M059J (cell line): Measurements from ENCODE around the gene TMEM121. TPM values are rescaled to one million over a fixed set of nuclear protein-coding genes. Genes with fewer than 3 reads are reported as not detected.

ENCODE experiments used
- DNase-seq: peaks from one replicate; pipeline ENCODE4 v3.0.0-alpha.2; 2012; ENCODE audit warnings: low read depth
- total RNA-seq: library from RNA; depleted of rRNA; stranded (reverse); fragments of >200 nt; shearing (Covaris generic); gene quantifications from 2 replicates; pipeline ENCODE4 v1.2.3, GENCODE V29; 2014

TMEM121 gene
- total RNA-seq, 1 experiment from 2014 or later: 5.4 TPM

GRCh38 chr14:105487449-105487985 lies 38.9 kb upstream of the TMEM121 start:
- no peak for DNase-seq

DNA sequence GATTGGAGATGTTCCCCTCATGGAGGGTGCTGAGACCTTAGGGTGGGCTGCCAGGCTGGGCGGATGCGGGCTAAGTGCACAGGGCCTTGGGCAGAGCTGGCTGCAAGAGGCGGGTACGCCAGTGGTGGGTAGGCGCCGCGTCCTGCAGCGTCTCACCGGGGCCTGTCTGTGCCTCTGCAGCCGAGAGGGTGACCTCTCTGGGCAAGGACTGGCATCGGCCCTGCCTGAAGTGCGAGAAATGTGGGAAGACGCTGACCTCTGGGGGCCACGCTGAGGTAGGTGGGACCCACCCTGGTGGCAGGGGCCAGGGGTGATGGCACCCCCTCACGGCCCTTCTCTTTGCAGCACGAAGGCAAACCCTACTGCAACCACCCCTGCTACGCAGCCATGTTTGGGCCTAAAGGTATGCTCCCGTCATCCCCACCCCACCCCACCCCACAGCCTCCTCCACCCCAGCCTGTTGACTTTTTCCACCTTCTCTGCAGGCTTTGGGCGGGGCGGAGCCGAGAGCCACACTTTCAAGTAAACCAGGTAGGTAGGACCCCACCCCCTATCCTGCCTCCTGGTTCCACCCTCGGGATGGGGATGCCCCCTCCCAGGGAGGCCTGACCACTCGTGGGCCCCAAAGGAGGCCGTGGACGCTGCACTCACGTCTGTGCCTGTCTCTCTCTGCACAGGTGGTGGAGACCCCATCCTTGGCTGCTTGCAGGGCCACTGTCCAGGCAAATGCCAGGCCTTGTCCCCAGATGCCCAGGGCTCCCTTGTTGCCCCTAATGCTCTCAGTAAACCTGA lies 38.2 kb upstream of the TMEM121 start:
- no peak for DNase-seq

DNA sequence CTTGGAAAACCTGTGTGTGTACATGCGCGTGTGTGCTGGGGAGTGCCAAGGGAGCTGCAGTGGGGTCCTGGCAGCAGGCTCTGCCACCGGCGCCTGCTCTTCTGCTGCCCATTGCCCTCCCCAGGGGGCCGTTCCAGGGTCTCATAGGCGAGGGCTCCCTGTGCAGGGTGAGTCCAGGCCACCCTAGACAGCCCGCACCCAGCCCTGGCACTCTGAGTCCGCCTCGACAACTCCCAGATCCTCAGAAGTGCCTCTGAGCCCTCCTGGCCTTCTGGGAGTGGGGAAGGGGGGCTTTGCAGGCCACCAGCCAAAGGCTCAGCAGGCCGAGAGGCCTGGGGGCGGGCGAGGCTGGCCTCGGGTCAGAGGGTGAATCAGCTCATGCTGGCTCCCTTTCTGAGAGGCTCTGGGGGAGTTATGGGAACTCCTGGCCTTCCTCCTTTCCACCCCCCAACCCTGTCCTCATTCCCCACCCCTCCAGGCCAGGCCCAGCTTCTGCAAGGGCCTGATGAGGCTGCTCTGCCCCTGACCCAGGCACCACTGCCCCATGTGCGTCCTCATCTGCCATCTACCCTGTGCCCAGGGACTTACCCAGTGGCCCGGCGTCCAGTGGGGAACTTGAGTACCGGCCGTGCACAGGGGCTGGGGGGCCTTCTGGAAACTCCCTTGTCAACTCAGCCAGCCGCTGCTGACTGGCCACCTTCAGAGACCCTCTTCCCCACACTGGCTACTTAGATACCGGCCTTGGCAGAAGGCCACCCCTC lies 37.4 kb upstream of the TMEM121 start:
- DNase-seq: no peak

GRCh38 chr14:105489542-105490266 lies 36.7 kb upstream of the TMEM121 start:
- peak; percentile 82 for DNase-seq

- DNase-seq: no peak
Measured at GRCh38 chr14:105490267-105490571, 36.2 kb upstream of the TMEM121 start.

GRCh38 chr14:105490572-105491365 lies 35.6 kb upstream of the TMEM121 start, which contains the start of gene TEDC1:
TSS of gene TEDC1 (plus strand) at chr14:105491246. CDS start at chr14:105491376, 130 bp downstream.
- DNase-seq: peak; percentile 99

DNA sequence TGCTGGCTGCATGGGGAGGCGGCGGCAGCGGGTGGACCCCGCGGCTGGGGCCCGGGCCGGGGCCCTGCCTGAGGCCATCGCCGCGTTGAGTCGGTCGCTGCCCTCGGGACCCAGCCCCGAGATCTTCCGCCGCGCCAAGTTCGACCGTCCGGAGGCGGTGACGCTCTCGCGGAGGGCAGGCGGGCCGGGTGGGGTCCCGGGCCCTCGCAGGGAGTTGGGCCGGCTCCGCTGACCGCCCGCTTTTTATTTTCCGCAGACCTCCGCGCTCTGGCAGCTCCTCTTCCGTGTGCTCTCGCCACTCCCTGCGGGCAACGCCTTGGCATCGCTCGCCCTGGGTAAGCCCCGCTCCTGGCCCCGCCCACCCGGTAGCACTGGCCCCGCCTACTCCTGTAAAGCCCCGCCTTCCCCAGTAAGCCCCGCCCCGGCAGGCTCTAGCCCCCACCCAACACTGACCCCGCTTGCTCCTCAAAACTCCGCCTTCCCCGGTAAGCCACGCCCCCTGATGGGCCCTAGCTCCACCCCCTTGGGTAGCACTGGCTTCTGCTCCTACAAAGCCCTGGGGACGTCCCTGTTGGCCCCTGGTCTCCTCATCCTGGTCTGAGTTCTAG lies 34.9 kb upstream of the TMEM121 start:
- peak; percentile 35 for DNase-seq

DNA sequence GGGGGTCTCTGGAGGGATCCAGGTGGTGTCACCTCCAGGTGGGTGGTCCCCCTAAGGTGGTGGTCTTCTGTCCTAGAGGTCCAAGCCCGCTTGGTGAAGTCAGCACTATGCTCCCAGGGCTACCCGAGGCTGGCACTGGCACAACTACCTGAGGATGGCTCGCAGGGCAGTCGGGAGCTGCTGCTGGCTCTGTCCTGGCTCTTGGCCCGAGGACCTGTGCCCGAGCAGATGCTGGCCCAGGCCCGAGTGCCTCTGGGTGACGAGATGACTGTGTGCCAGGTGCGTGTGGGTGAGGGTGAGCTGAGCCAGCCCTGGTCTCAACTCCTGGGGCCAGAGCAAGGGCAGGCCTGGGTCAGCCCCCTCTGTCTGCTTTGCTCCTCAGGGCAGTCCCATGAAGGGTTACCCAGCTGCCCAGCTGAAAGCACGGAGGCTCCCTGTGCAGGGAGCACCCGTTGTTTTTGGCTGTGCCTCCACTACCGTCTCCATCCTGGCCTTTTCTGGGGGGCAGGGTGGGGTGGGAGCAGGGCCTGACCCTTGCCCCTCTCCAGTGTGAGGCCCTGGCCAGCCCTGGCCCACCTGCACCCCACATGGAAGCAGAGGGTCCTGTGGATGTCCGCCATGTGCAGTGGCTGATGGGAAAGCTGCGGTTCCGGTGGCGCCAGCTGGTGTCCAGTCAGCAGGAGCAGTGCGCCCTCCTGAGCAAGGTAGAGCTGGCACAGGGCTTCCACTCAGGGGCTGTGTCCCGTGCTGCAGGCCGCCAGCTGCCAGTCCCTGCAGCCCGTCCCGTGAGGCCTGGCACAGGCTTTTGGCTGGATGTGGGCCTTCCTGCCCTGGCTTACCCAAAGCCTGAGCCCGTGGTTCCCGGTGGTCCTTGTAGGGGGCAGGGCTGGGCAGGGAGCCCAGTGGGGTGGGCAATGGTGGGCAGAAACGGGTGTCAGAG lies 34.1 kb upstream of the TMEM121 start:
- DNase-seq: no peak

DNA sequence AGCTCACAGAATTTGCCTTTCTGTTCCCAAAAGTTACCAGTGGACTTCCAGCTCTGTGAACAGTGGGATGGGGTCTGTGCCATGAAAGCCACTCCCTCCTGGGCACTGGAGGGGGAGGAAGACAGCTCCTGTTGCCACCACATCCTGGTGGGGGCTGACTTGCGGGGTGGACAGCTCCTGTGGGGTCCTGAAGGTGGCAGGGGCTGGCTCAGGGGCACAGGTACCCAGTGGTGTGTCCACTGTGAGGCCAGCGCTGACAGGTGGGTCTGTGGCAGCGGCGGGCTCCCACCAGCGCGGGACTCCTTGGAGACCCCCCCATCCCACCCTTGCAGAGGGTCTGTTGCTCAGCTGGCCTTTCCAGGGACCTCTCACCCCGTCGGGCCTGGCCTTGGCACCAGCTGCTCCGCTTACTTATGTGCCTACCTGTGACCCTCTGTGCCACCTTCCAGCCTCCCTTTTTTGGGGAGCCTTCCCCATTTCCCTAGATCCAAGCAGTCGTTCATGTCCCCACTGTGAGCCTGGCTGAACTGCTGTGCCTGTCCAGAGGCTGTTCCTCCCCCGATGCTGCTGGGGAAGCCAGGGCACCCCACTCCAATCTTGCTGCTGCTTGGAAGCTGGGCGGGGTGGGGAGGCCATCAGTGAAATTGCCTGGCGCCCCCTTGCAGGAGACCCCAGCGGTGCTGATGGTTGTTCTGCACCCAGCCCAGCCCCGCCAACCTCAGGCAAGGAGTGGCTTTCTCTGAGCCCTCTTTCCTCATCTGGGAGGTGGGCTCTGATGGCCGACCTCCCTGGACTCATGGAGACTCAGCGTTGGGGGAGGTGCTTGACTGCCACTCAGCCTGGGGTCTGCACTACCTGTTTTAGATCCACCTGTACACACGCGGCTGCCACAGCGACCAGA lies 33.2 kb upstream of the TMEM121 start:
- DNase-seq: no peak

- DNase-seq: no peak
Measured at GRCh38 chr14:105493921-105494605, 32.3 kb upstream of the TMEM121 start.

DNA sequence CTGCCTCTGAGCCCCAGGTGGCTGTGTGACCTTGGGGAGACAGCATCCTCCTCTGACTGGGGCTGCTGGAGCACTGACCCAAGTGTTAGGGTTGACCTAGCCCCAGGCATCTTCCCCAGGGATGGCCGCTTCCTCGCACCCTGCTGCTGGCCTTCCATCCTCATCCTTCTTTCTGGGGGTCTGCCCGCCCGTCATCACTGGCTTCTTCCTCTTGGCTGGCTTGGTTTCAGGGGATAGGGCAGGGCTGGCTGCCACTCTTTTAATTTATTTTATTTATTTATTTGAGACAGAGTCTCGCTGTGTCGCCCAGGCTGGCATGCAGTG lies 31.8 kb upstream of the TMEM121 start:
- no peak for DNase-seq

DNA sequence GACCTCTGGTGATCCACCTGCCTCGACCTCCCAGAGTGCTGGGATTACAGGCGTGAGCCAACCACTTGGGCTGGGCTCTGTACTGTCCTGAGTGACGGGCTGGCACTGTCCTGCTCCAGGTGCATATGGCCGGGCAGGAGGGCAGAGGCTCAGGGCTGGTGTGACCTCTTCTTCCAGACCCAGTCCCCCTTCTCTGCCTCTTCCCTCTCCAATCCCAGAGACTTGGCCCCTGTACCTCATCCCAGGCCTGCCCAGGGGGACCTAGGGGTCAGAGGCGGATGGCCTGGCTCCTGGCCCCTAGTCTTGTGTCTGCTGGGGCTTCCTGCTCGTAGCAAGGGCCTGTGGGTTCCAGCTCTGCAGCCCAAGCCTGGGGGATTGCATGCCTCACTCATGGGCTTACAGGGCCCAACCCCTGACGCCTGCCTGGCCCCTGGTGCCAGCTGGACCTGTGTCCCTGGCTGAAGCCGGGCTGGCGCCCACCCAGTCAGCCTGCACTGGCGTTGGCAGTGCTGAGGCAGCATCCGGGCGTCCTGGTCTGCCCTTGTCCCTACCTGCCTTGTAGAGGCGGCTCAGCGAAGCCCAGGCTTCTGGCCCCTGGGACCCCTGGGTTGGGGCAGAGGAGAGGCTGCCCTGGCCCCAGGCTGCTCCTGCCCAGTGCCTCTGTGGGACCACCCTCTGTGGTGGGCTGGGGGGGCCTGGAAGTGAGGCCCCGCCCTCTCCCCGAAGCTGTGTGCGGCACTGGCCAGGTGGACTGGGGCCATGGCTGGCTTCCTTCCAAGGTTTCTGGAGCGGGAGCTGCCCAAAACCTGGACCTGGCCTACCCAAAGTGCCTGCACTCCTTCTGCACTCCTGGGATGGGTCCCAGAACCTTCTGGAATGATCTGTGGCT lies 31.0 kb upstream of the TMEM121 start:
- no peak for DNase-seq

DNA sequence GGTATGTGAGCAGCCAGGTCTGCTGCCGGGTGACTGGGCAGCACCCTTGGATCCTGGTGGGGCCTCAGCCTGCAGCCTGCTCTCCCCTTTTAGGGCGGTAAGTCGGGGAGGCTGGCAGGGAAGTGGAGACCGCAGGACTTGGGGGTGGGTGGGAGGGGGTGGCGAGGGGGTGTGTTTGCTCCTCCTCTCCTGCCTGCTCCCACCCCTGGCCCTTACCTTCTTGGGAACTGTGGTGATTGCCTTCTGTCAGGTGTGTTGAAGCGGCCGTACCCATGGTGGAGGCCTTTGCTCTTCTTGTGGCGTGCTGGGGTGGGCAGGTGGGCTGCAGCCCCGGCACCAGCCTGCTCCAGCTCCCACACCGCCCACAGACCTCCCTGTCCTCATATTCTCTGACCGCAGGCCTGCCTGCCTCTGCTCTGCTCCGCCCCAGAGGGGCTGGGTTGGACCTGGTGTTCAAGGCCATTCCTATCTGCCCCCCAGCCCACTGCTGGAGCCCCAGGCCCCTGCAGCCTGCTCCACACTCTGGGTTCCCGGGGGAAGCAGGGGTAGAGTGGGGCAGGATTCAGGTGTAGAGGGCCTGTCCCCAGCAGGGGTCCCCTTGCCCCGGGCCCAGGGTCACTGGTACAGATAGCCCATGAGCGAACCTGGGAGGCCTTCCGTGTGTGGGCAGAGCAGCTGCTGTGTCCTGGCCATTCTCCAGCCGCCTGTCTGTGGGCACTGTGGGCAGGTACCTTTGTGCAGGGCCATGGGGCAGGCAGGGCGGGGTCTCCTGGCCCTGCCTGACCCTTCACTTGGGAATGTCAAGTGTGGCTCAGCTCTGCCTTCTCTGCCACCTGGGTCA lies 30.2 kb upstream of the TMEM121 start:
- no peak for DNase-seq

GRCh38 chr14:105496831-105497591 lies 29.4 kb upstream of the TMEM121 start:
- DNase-seq: no peak

GRCh38 chr14:105497671-105498429 lies 28.5 kb upstream of the TMEM121 start:
- no peak for DNase-seq
